AG09319 (cell line): ENCODE measurements around the gene NR5A2.

Experiments
- DNase-seq: peaks from one replicate; pipeline ENCODE4 v3.0.0-alpha.2; 2010; ENCODE audit warnings: low read depth; ENCODE audit errors: extremely low read depth
- CTCF ChIP-seq: IDR thresholded peaks from 2 replicates; pipeline ENCODE4 v1.5.1; 2011; ENCODE audit warnings: low read depth, mild to moderate bottlenecking, inconsistent platforms, low read length, moderate library complexity

Gene NR5A2

GRCh38 chr1:200165493-200166220 is 138.1 kb downstream of the NR5A2 start:
- TF ChIP-seq CTCF = no peak
- DNase-seq = no peak

GRCh38 chr1:200166411-200166810 is 138.9 kb downstream of the NR5A2 start:
- no peak for DNase-seq
- no peak for TF ChIP-seq CTCF

- TF ChIP-seq CTCF = no peak
- no peak for DNase-seq
These were observed 141.4 kb downstream of the NR5A2 start for GRCh38 chr1:200168926-200169325.

- TF ChIP-seq CTCF = no peak
- no peak for DNase-seq
These were observed 144.8 kb downstream of the NR5A2 start for GRCh38 chr1:200172311-200172710.

GRCh38 chr1:200173097-200173618 is 145.6 kb downstream of the NR5A2 start:
- no peak for TF ChIP-seq CTCF
- DNase-seq = no peak

- TF ChIP-seq CTCF = no peak
- DNase-seq = no peak
These were observed 147.2 kb downstream of the NR5A2 start for GRCh38 chr1:200174525-200175295.

- no peak for TF ChIP-seq CTCF
- DNase-seq = no peak
These were observed 148.7 kb downstream of the NR5A2 start for GRCh38 chr1:200176181-200176580.
